GM18499 (cell line): ENCODE measurements around the gene VAV1.
"Not testable (repeated sequence)": the region's sequence is repeated elsewhere in the genome, so short reads cannot be mapped to it uniquely, and the experiment has no call there.

Experiments used
- ATAC-seq: cut with Tn5 transposase; IDR thresholded peaks from one replicate; pipeline ENCODE4 v1.9.1; 2021; ENCODE audit warnings: moderate number of reproducible peaks; ENCODE audit not compliant: insufficient read depth, unreplicated experiment

The VAV1 gene

DNA sequence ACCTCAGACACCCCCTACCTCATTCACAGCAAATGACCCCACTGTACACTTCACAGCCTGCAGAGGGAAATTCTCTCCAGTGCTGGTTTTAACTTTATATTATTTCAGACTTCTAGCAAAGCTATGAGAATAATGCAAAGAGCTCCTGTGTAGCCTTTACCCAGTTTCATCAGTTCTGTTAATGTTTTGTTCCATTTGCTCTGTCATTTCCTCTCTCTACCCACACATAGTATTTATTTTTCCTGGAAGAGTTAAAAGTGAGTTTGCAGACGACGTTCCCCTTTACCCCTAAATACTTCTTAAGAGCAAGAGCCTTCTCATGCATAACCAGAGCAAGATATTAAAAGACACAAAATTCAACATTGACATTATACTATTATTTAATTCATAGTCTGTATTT, 65.0 kb downstream of the VAV1 start:
- ATAC-seq, result no peak

GRCh38 chr19:6838062-6838655, 65.7 kb downstream of the VAV1 start:
- ATAC-seq, result no peak

DNA sequence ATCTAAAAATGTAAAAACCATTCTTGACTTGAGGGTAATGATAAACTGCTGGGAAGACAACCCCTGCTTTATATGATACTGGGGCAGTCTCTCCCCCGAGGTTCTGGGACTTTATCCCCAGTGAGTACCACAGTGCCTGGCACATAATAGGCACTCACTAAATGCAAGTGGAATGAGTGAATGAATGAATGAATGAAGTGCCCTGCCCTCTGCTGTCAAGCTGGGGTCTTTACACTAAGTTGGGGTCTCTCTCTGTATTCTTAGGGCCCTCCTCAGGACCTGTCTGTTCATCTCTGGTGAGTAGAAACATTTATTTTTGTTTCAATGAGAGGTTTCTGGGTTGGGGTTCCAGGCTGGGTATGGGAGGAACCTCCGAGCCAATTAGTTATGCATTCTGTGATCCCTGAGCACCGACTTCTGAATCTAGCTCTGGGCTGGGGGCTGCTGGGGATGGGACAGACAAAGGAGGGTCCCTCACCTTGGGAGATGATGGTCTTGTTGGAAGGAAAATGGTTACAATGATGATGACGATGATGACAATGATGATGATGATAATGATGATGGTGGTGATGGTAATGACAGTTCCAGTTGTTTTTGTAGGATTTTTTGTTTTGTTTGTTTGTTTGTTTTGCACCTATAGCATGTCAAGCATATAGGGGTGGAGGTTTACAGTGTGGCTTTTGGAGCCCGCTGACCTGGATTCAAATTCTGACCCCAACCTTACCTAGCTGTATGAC, 70.5 kb downstream of the VAV1 start:
- ATAC-seq, result no peak

DNA sequence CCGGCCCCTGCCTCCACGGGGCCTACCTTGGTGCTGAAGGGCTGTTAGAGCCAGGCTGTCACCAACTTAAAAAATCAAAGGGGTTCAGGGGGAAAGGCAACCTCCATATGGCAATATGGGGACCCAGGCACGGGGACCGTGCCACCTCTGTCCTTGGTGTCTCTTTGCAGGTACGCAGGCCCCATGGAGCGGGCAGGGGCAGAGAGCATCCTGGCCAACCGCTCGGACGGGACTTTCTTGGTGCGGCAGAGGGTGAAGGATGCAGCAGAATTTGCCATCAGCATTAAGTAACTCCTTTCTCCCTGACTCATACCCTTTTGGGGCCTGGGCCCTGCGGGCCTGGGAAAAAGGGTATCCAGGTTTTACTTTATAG, 75.3 kb downstream of the VAV1 start:
- no peak for ATAC-seq

DNA sequence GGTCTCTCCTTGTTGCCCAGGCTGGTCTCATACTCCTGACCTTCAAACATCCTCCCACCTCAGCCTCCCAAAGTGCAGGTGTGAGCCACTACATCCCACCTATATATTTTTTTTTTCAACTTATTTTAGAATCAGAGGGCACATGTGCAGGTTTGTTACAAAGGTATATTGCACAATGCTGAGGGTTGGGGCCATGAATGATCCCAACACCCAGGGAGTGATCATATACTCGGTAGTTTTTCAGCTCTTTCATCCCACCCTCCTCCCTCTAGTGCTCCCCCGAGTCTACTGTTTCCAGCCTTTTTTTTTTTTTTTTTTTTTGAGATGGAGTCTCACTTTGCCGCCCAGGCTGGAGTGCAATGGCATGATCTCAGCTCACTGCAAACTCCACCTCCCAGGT, 76.5 kb downstream of the VAV1 start:
- ATAC-seq, result no peak

DNA sequence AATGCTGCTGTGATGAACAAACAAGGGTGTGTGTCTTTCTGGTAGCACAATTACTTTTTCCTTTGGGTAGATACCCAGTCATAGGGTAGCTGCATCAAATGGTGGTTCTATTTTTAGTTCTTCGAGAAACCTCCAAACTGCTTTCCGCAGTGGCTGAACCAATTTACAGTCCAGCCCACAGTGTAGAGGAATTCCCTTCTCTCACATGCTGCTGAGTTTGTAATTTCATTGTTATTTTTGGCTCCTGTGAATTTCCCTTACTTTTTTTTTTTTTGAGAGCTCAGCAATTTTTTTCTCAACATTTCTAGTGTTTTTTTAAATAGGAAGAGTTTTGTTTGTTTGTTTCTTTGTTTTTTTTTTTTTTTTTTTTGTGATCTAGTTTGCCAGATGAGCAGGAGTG, 77.4 kb downstream of the VAV1 start:
- no peak for ATAC-seq

DNA sequence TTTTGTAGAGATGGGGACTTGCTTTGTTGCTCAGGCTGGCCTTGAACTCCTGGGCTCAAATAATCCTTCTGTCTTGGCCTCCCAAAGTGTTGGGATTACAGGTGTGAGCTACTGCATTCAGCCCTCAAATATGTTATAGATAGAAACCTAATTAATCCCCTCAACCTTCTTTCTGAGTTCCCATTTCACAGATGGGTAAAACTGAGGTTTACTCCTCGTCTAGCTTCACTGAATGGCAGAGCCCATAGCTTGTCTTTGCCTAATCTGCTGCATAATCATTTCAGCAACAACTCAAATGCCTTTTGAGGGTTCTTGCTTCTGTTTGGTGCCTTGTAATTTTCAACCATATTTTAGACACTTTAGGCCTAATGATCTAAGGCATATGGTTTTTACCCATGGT, 78.9 kb downstream of the VAV1 start:
- no peak for ATAC-seq

GRCh38 chr19:6852001-6852400, 79.5 kb downstream of the VAV1 start:
- ATAC-seq, result no peak

DNA sequence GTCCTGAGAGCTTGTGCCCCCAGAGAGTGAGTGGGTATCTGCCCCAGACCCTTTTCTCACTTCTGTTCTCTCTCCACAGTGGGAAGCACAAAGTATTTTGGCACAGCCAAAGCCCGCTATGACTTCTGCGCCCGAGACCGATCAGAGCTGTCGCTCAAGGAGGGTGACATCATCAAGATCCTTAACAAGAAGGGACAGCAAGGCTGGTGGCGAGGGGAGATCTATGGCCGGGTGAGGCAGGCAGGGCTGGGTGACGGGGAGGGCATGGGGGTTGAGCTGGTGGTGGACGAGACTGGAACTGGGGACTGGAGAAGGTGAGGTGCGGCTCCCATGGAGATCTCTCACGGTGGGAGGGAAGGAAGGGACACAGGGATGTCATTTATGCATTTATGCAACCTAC, 81.4 kb downstream of the VAV1 start:
- ATAC-seq, result no peak

DNA sequence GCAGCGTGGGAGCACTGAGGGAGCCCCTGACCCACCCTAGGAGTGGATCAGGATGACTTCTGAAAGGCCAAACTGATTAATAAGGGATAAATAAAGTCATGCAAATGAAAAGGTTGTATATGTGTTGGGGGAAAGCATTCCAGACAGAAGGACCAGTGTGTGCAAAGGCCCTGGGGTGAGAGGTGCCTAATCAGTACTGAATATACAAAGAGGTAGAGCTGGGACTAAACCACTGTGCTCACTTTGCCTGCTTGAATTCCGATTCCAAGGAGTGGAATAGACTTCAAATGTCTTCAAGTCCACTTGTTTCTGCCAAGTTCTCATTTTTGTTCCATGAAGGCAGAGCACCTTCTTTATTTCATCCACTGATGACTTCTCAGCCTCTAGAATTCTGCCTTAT, 82.2 kb downstream of the VAV1 start:
- no peak for ATAC-seq

- no peak for ATAC-seq
Measured at GRCh38 chr19:6856749-6857372, 84.4 kb downstream of the VAV1 start.

DNA sequence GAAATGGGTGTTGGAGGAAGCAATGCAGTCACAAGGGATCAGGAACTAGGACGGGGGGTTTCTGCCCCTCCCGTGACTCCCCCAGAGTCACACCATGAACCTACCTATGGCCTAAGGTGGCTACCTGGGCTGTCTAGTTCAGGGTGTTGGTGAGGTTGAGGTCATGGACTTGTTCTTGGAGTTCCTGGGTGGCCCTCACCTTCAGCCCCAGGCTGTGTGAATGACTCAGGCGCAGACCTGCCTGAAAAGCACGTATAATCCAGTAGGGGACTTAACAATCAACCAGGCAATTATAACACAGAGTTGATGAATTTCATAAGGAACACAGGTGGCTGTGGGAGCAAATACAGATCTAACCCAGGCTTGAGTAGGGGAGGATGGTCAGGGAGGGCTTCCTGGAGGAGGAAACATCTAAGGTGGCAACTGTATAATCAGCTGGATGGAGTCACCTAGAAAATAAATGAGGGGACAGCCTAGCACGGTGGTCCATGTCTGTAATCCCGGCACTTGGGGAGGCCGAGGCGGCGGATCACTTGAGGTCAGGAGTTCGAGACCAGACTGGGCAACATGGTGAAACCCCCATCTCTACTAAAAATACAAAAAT, 89.3 kb downstream of the VAV1 start:
- ATAC-seq, result no peak

DNA sequence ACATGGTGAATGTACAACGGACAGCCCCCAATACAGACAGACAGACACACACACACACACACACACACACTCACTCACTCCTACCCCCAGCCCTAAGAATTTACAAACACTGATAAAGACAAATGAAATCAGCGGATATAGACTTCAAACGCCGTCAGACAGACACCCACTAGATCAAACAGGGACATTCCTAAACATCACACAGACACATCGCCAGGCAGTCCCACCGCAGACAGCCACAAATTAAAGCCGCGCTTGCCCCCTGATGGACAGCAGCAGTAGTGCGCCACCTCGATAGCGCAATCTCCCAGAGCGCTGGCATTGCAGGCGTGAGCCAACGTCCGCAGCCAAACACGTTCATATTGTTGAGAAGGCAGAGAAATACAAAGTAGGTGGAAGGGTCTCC, 90.2 kb downstream of the VAV1 start:
- ATAC-seq, result no peak

DNA sequence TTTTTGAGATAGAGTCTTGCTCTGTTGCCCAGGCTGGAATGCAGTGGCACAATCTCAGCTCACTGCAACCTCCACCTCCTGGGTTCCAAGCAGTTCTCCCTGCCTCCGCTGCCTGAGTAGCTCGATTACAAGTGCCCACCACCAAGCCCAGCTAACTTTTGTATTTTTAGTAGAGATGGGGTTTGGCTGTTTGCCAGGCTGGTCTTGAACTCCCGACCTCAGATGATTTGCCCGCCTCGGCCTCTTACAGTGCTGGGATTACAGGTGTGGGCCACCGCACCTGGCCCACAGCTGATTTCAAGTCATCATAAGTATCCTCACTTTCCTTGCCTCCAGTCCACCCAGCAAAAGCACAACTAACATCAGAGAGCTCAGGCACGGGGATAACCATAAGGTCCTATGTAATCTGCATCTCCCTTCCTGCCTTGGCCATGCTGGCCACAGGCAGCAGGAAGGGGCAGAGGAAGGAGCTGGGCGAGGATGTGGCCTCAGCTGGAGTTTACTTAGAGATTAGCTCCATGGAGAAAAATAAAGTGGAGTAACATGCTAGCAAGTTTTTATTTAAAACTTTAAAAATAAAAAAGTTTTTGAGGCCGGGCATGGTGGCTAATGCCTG, 91.9 kb downstream of the VAV1 start:
- no peak for ATAC-seq

DNA sequence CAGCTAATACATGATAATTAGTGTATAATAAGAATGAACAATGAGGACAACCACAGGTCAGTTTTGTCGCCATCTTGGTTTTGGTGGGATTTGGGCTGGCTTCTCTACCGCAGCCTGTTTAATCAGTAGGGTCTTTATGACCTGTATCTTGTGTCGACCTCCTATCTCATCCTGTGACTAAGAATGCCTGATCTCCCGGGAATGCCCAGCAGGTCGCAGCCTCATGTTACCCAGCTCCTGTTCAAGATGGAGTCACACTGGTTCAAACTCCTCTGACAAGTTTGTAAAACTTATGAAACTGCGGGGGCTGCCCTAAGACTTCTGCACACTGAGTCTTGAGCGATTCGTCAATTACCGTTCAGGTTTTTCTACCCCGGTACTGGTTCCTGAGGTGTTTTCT, 93.3 kb downstream of the VAV1 start:
- ATAC-seq, result no peak

DNA sequence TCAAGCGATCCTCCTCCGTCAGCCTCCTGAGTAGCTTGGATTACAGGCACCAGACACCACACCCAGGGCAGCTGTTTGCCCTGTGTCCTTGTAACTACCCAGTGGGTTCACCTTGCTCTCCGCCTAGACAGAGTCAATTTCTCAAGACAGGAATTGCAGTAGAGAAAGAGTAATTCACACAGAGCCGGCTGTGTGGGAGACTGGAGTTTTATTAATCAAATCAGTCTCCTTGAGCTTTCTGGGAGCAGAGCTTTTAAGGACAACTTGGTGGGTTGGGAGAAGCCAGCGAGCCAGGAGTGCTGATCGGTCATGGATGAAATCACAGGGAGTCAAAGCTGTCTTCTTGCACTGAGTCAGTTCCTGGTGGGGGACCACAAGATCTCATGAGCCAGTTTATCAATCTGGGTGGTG, 94.2 kb downstream of the VAV1 start:
- ATAC-seq, result no peak

GRCh38 chr19:6868351-6868750, 95.8 kb downstream of the VAV1 start:
- no peak for ATAC-seq

DNA sequence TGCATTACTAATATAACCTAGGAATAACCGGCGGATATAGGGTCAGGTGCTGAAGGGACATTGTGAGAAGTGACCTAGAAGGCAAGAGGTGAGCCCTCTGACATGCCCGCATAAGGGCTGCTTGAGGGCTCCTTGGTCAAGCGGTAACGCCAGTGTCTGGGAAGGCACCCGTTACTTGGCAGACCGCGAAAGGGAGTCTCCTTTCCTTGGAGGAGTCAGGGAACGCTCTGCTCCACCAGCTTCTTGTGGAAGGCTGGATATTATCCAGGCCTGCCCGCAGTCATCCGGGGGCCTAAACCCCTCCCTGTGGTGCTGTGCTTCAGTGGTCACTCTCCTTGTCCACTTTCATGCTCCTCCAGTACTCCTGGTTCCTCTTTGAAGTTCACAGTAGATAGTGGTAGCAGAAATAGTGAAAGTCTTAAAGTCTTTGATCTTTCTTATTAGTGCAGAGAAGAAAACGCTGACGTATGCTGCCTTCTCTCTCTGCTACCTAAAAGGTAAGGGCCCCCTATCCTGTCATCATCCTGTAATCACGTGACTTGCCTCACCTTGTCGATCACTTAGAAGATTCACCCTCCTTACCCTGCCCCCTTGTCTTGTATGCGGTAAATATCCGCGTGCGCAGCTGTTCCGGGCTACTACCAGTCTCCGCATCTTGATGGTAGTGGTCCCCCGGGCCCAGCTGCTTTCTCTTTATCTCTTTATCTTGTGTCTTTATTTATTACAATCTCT, 96.8 kb downstream of the VAV1 start:
- not testable (repeated sequence) for ATAC-seq

DNA sequence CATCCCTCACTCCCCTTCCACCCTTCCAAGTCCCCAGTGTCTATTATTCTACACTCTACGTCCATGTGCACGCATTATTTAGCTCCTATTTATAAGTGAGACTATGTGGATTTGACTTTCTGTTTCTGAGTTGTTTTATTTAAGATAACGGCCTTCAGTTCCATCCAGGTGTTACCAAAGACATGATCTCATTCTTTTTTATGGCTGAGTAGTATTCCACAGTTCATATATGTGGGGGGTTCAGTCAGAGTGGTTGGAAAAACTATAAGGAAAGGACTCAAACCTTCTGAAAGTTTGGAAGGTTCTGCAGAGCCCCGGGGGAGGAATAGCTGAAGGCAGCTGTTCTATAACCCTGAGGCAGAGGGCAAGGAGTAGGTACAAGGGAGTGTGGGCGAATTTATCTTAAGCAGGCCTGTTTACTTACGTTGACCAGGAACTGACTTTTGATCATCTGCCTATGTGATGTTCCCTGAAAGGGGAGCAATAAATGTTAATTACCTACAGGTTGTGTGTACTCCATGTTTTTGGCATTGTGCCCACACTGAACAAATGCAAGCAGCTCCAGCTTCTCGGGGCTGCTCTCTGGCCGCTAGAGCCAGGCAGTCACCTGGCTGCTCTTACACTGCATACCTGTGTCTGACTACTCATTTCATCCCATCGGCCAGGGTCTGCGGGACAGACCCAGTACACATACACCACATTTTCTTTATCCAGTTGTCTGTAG, 101.4 kb downstream of the VAV1 start:
- ATAC-seq, result no peak

DNA sequence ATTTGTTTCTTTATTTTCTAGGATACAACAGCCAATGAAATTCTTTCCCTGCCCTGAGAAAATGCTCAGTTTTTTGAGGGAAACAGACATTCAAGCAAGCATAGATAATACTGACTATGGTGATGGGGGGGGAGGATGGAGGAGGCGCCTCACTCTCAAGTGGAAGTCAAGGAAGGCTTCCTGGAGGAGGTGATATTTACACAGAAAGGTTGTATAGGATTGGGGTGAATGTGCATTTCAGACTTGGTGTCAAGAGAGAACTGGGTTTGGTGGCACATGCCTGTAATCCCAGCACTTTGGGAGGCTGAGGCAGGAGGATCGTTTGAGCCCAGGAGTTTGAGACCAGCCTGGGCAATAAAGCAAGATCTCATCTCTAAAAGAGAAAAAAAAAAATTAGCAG, 102.7 kb downstream of the VAV1 start:
- ATAC-seq, result no peak
